Subcutaneous adipose tissue (tissue), 4 donors: ENCODE data around the gene DMD. TPM values are rescaled to one million over a fixed set of nuclear protein-coding genes. Genes with fewer than 3 reads are reported as not detected.

Experiments used
- total RNA-seq, 4 donors: library from RNA; depleted of rRNA; stranded (reverse); fragments of >200 nt; gene quantifications; one replicate each; pipeline ENCODE4 v1.1.0, GENCODE V29; 2016
- TF ChIP-seq, protein P1 (sequence below): fragments of 450-650 bp; IDR thresholded peaks from one replicate; pipeline ENCODE4 v1.5.1; 2016; ENCODE audit warnings: low read depth, mild to moderate bottlenecking, control low read depth, antibody characterized with exemption, moderate library complexity

Gene DMD
- total RNA-seq, 4 donors from 2014 or later = 35.7 to 87.2 (median 72.1) TPM

DNA sequence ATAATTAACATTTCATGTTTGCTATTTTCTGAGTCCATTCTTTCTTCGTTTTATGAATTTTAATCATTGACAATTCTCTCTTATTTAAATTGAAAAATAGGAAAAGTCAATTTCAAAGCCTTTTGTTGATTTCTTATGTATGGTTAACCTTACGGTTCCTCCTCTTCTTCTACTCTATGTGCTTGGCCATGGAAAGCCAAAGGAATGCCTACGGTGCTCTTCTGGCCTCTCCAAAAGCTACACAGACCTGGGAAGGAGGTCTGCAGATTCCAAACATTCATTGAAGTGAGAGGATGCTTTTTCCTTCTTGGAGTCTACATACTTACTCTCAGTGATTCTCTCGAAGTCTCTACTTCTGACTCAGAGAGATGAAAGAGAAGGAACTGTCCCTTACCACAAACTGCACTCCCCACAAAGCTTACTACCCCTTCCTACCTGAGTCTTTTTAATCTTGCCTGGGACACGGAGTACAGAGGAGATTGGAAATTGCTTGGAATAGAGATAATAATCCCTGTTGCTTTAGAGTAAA is 1276.4 kb downstream of the DMD start:
- TF ChIP-seq, protein P1, sequence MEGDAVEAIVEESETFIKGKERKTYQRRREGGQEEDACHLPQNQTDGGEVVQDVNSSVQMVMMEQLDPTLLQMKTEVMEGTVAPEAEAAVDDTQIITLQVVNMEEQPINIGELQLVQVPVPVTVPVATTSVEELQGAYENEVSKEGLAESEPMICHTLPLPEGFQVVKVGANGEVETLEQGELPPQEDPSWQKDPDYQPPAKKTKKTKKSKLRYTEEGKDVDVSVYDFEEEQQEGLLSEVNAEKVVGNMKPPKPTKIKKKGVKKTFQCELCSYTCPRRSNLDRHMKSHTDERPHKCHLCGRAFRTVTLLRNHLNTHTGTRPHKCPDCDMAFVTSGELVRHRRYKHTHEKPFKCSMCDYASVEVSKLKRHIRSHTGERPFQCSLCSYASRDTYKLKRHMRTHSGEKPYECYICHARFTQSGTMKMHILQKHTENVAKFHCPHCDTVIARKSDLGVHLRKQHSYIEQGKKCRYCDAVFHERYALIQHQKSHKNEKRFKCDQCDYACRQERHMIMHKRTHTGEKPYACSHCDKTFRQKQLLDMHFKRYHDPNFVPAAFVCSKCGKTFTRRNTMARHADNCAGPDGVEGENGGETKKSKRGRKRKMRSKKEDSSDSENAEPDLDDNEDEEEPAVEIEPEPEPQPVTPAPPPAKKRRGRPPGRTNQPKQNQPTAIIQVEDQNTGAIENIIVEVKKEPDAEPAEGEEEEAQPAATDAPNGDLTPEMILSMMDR = no peak

DNA sequence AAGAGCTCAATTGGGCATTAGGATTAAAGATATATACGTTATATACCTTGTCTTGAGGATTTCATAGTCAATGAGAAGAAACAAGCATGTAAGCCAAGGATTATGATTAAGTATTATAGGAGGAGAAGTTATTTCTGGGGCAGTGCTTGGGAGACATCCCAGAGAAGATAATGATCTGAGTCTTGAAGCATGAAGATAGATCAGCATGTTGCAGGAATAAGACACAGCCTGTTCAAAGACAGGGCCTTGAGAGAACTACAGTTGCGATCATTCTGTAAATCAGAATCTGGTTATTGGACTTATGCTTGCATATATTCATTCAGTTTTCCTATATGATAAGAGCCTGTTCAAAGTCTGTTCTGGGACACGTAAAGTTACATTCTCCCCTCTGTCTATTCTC is 1277.3 kb downstream of the DMD start:
- TF ChIP-seq, protein P1 = no peak

DNA sequence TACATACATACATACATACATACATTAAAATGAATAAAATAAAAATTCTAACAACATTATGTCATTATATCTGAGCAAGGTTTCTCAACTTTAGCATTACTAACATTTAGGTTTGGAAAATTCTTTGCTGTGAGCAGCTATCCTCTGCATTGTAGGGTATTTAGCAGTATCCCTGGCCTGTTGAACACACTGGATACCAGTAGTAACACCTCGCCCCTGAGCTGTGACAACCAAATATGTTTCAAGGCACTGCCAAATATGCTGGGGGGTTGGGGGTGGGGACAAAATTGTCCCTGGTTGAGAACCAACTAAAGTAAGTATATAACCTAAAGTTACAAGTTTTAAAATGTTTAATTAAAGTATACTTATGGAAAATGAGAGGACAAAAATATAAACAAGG is 1278.6 kb downstream of the DMD start:
- TF ChIP-seq, protein P1 = no peak

DNA sequence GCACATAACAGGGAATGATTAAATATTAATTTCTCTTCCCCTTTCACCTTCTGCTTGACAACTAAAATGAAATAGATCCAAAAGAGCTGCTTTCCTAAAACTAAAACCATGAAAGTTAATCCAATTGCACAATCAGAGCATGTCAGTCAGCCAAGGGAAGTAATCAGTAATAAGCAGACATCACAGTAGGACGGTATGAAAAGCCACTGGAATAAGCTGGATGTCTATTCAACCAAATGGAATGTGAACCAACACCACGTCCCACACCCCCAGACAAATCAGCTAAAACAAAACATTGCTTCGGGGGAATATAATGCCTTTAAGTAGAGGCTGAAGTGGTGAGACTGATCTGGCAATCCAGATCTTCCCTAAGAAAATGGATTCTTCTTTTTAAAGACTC is 1280.1 kb downstream of the DMD start:
- TF ChIP-seq, protein P1 = no peak

DNA sequence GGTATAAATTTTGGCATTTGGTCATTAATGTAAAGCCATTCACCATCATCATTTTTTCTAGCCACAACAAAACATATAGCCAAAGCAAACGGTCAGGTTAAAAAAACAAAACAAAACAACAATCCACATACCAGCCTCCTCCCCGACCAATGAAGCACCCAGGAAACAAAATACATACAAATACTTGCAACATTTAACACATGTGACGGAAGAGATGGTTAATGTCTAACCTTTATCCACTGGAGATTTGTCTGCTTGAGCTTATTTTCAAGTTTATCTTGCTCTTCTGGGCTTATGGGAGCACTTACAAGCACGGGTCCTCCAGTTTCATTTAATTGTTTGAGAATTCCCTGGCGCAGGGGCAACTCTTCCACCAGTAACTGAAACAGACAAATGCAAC is 1282.0 kb downstream of the DMD start:
- TF ChIP-seq, protein P1 = no peak

DNA sequence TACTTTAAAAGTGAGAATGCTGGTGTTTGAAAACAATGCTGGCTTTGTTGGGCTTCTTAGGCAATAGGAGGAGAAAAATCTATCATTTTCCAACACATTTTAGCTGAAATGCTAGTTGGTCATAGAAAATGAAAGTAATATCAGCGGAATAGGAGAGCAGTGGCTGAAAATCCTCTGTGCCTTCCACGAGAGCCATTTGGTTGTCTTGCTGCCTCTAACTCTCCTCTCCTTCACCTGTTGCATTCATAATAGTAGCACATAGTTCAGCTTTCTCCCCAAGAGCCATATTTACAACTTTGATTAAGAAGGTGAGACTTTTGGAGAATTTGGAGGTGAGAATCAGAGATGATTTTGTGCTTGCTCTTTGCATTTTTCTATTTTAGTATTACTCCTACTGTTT is 1290.1 kb downstream of the DMD start:
- TF ChIP-seq, protein P1 = no peak

DNA sequence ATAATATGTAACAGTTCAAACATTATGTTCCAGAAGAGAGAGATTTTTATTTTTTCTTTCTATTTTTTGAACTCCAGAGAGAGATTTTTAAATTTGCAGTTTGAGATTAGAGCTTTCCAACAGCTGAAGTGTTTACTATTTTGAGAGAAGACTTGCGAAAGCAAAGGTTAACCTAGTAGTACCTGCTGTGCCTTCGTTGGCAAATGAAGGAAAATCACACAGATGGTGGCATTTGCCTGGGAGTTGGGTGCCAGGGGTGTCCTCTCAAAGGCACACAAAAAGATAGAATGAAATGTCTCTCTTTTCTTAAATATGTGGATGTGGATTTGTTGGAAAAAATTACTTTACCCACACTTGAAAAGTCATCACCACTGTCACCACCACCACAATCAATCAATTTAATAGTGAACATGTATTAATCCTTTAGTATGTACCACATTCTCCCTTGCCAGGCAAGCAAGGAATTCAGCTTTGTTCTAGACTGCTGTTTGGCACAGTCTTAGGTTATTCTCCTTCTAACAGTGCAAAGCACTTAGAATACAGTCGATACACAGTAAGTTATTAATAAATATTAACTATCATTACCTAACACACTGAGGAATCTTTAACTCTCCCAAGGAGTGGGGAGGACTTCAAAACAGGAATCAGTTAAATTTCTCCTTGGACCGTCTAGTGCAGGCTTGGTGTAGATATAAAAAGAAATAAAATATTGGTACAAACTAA is 1301.3 kb downstream of the DMD start:
- TF ChIP-seq, protein P1 = no peak
